Natural killer cell (primary cell): Measurements from ENCODE around the gene ALDH1A3. TPM values are rescaled to one million over a fixed set of nuclear protein-coding genes. Genes with fewer than 3 reads are reported as not detected.

Source experiments
- ATAC-seq, 3 donors: fragments of 150-1000 bp in 2 of 3; fragments of 200-7000 bp in 1 of 3; cut with Tn5 transposase; 1 replicate in 1 of 3; 2 replicates in 2 of 3; pipeline ENCODE4 v1.10.0; 2021; ENCODE audit warnings: mild to moderate bottlenecking in 2 of 3, moderate library complexity in 2 of 3
- DNase-seq, 2 donors: peaks; one replicate each; pipeline versions ENCODE4 v3.0.0 to v3.0.0-alpha.2; 2013 to 2021; ENCODE audit warnings: mixed read lengths in 1 of 2
- H3K27ac ChIP-seq: one replicate; pipeline ENCODE4 v1.5.1; 2013; ENCODE audit warnings: mild to moderate bottlenecking, low read length
- H3K27me3 ChIP-seq: one replicate; pipeline ENCODE4 v1.6.1; 2013; ENCODE audit warnings: low read length; ENCODE audit not compliant: control insufficient read depth, insufficient read depth
- H3K36me3 ChIP-seq: one replicate; pipeline ENCODE4 v1.6.1; 2013; ENCODE audit warnings: low read length; ENCODE audit not compliant: control insufficient read depth, insufficient read depth
- H3K4me1 ChIP-seq: one replicate; pipeline ENCODE4 v1.6.1; 2013; ENCODE audit warnings: low read length; ENCODE audit not compliant: control insufficient read depth, insufficient read depth
- H3K4me3 ChIP-seq: one replicate; pipeline ENCODE4 v1.5.1; 2013; ENCODE audit warnings: low read length
- H3K9me3 ChIP-seq: one replicate; pipeline ENCODE4 v1.6.1; 2013; ENCODE audit warnings: low read length; ENCODE audit not compliant: control insufficient read depth, insufficient read depth
- H3K27ac Mint-ChIP-seq, 2 donors: one replicate each; pipeline ENCODE4 v1.8.0; 2022; ENCODE audit warnings: mild to moderate bottlenecking in 2 of 2, mixed read lengths in 2 of 2, moderate library complexity in 1 of 2
- H3K27me3 Mint-ChIP-seq, 2 donors: one replicate each; pipeline ENCODE4 v1.8.0; 2022; ENCODE audit warnings: low read depth in 2 of 2, mixed read lengths in 2 of 2
- H3K36me3 Mint-ChIP-seq: one replicate; pipeline ENCODE4 v1.8.0; 2022; ENCODE audit warnings: mixed read lengths
- H3K4me1 Mint-ChIP-seq, 2 donors: one replicate each; pipeline ENCODE4 v1.8.0; 2022; ENCODE audit warnings: mixed read lengths in 2 of 2
- H3K4me3 Mint-ChIP-seq: one replicate; pipeline ENCODE4 v1.8.0; 2022; ENCODE audit warnings: mild to moderate bottlenecking, moderate library complexity, mixed read lengths
- H3K9me3 Mint-ChIP-seq, 2 donors: one replicate each; pipeline ENCODE4 v1.8.0; 2022; ENCODE audit warnings: mixed read lengths in 2 of 2
- CTCF ChIP-seq: fragments of 200-600 bp; IDR thresholded peaks from one replicate; pipeline ENCODE4 v1.8.0; 2022; ENCODE audit warnings: antibody characterized with exemption
- WGBS: methylation state at CpG from one replicate; pipeline ENCODE4 v1.1.7; 2013; ENCODE audit warnings: missing lambda C conversion rate; ENCODE audit not compliant: insufficient coverage; 5-methylcytosine and 5-hydroxymethylcytosine counted together
- intact Hi-C: fragments of 100-400 bp; cut with micrococcal nuclease; formaldehyde crosslinking; loops from one replicate; pipeline ENCODE4 v1.14.2; 2022
- total RNA-seq, 4 donors: library from RNA; stranded (reverse); fragments of 120-200 nt in 1 of 4; gene quantifications; one replicate each; pipeline versions ENCODE4 v1.2.3 to v1.2.4, GENCODE V29; 2013 to 2022

Gene ALDH1A3
- total RNA-seq, 3 donors from 2014 or later (not counting 1 experiment from before 2014, with no cell fraction given), result not detected

DNA sequence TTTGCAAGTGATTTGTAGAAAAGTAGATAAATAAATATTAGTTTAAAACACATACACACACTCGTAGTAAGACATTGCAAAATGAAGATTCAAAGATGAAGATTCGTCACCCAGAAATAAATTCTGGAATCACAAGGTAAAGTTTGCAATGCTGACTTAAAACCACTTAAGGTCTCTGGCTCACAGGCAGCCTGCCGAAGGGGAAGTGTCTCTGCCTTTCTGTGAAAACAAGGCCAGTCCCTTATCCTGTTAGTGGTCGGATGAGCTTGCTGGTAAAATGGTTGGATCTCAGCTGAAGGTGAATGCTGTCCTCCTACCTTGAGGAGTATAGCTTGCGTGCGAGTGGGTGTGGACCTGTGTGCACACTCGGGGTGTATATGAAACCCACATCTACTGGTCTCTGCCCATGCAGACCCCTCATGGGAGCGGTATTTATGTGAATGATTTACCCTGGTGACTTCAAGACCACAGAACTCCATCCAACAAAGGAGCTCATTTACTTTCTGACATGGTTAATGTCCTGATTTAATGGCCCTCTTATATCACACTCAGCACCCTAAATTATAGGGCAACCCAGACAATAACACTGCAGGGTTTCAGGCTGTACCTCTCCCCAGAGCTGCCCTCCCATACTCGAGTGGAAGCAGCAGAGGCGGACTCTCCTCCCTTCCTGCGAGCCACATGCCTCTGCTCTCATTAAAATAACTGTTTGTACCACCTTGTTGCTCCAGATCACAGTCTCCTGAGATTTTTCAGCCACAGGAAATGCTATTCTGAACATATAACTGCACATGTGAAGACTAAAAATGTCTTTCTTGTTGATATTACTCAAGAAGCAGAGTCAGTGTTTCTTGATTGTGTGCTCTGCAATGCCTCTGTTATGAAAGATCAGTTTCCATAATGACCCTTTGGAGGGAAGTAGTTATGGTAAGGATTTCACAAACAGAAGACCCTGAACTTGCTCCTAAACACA, 45.9 kb upstream of the ALDH1A3 start:
- intact Hi-C loops, result no loop called here
- no peaks in the 10 kb centered on the region for H3K27me3 ChIP-seq
- no peak overlapping the region for H3K27ac ChIP-seq
- no peaks in the 10 kb centered on the region for H3K9me3 ChIP-seq
- no peaks in the 10 kb centered on the region for H3K4me1 ChIP-seq
- H3K36me3 ChIP-seq, result no peaks in the 10 kb centered on the region
- TF ChIP-seq CTCF, result no peak
- Mint-ChIP-seq H3K4me1 (no peaks in the 10 kb centered on the region), H3K9me3 (no peaks in the 10 kb centered on the region), H3K27me3 (peaks cover 10 to 27% of the 10 kb centered on the region in 2 donors), H3K4me3 (no peak overlapping the region), H3K36me3 (no peaks in the 10 kb centered on the region), H3K27ac (no peak overlapping the region)
- H3K4me3 ChIP-seq, result no peak overlapping the region
- 57% methylated on average over 11 of the region's 11 CpGs for WGBS
- DNase-seq (no peak), ATAC-seq (no peak)

DNA sequence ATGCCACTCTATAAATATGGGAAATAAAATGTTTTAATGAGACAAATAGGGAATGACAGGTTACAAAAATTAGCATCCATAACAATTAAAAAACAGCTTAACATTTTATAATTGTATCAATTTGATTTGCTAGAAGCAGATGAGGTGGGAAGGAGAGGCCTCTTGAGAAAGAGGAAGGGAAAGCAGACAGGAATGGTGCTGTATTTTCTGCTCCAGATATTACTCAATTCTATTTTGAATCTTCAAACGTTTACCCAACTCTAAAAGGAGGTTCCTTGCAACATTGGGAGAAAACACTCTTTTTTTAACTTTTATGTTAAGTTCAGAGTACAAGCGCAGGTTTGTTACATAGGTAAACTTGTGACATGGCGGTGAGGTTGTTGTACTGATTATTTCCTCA, 44.9 kb upstream of the ALDH1A3 start:
- TF ChIP-seq CTCF, result no peak
- ATAC-seq, result no peak
- Histone ChIP-seq H3K36me3 (no peaks in the 10 kb centered on the region), H3K27ac (no peak overlapping the region), H3K27me3 (no peaks in the 10 kb centered on the region), H3K9me3 (no peaks in the 10 kb centered on the region), H3K4me3 (no peak overlapping the region), H3K4me1 (no peaks in the 10 kb centered on the region)
- WGBS, result 71% methylated on average over 1 of the region's 3 CpGs
- peaks cover 13 to 27% of the 10 kb centered on the region in 2 donors for H3K27me3 Mint-ChIP-seq
- no peak for DNase-seq
- H3K9me3 Mint-ChIP-seq, result no peaks in the 10 kb centered on the region
- H3K36me3 Mint-ChIP-seq, result no peaks in the 10 kb centered on the region
- intact Hi-C loops, result no loop called here
- H3K27ac Mint-ChIP-seq, result no peak overlapping the region
- no peak overlapping the region for H3K4me3 Mint-ChIP-seq
- H3K4me1 Mint-ChIP-seq, result no peaks in the 10 kb centered on the region

DNA sequence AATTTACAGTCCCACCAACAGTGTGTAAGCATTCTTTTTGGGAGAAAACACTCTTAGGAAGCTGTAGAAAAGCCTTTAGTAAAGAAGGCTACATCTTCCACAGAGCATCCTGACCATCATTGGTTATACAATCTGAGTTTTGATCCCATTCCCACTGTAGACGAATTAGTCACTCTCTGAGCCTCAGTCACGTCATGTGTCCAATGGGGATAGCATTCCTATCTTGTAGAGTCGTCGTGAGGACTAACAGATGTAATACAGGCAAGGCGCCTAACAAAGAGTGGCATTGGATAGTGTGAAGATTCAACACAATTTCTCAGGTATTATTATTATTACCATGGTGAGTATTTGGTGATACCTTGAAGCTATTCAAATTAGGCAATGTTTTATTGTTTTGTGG, 44.0 kb upstream of the ALDH1A3 start:
- no peak overlapping the region for H3K27ac Mint-ChIP-seq

More for the DNA sequence above, 44.0 kb upstream of the ALDH1A3 start:
- 65% methylated on average over 5 of the region's 5 CpGs for WGBS
- Histone ChIP-seq H3K27me3 (no peaks in the 10 kb centered on the region), H3K4me3 (no peak overlapping the region), H3K4me1 (no peaks in the 10 kb centered on the region), H3K36me3 (no peaks in the 10 kb centered on the region), H3K9me3 (no peaks in the 10 kb centered on the region), H3K27ac (no peak overlapping the region)
- peaks cover 13 to 27% of the 10 kb centered on the region in 2 donors for H3K27me3 Mint-ChIP-seq
- no peak for DNase-seq
- H3K4me3 Mint-ChIP-seq, result no peak overlapping the region
- H3K9me3 Mint-ChIP-seq, result no peaks in the 10 kb centered on the region
- no peak for TF ChIP-seq CTCF
- H3K4me1 Mint-ChIP-seq, result no peaks in the 10 kb centered on the region
- H3K36me3 Mint-ChIP-seq, result no peaks in the 10 kb centered on the region
- intact Hi-C loops, result no loop called here
- no peak for ATAC-seq
